Suppressor macrophage (primary cell): Measurements from ENCODE around the gene NRL.
A peak's percentile ranks its signal among the peaks of the same experiment; 100 is the strongest.

Experiments used
- DNase-seq, 4 experiments: peaks; one replicate each; pipeline ENCODE4 v3.0.0-alpha.2; 2020 to 2022

Gene NRL

DNA sequence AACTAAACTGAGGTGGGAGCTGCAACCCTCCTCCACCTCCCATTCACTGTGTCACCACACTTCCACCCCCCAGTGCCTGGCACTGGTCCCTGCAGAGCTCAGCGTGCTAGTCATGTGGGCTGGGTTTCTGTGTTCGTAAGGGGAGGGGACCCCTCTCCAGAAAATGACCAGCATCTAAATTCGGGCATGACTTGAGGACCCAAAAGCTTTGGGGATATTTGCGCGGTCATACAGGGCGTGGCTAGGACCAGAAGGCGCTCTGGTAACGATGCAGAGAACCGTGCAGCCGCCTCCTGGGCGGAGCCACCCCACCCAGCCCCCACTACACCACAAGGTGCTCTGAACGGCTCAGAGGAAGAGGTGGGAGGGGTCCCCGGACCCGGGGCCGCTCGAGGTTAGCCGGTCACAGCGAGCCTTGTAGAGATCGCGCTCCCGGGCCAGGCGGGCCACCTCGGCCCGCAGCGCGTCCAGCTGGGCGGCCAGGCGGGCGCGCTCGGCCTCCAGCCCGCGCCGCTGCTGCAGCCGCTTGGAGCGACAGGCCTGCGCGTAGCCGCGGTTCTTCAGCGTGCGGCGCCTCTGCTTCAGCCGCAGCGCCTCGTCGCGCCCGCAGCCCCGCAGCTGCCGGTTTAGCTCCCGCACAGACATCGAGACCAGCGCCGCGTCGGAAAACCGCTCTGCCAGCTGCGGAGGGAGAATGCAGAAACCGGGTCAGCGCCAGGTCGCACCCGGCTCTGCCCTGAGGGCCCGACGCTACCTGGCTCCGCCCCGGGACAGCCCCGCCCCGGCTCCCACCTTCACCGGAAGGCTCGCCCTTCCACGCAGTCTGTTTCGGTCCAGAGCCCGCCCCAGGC lies 33.6 kb downstream of the NRL start:
- peak; percentile 22 to 63 (median 37) for DNase-seq

GRCh38 chr14:24080142-24080530 lies 34.6 kb downstream of the NRL start:
- no peak for DNase-seq

DNA sequence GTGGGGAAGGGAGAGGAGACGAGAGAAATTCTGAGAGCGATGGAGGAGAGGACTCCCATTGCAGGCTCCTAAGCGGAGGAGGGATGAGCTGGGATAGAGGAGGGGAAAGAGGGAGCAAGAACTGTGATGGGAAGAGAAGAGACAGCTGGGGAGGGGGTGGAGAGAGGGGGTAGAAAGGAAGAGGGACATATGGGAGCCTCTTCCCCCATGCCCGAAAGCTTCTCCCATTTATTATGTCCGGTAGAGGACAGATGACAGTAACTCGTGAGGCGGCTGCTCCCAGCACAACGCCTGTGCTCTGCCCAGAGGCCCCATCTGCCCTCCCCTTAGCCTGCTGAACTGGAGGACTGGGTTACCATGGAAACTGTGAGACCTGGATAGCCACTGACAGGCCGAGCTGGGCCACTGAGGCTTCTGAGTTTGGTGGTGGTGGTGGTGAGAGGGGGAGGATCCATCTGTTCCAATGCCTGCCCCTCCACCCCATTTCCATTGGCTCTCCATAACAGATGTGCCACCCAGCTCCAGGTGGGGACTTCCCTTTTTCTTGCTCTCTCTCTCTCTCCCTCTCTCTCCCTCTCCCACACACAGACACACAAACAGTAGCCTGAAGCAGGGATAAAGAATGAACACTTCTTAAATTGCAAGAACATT lies 35.1 kb downstream of the NRL start:
- DNase-seq = no peak

DNA sequence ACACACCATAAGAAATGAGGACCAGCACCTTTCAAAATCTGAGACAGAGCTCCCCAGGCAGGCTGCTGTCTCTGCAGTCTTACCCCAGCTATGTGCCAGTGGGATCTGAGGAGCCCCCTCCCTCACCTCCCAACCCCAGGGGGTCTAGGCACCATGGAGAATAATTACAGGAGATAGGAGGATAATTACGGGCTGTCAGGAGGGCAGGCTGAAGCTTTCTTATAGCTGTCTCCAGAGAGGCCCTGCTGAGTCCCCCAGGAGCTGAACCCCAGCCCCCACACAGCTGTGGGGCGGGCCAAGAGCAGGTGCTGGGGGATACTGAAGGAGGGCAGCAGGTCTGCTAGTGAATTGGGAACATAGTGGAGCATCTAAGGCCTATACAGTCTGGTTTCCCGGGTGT lies 36.6 kb downstream of the NRL start:
- DNase-seq = no peak

DNA sequence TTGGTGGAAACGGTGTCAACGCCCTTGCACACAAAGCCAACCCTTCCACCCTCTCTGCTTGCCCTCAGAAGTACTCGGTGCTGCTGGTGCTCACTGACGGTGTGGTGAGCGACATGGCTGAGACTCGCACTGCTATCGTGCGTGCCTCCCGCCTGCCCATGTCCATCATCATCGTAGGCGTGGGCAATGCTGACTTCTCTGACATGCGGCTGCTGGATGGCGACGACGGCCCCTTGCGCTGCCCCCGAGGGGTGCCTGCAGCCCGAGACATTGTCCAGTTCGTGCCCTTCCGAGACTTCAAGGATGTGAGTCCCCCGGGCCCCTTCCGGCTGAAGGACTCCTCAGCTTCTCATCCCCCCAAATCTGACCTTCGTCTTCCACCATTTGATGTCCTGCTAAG lies 37.7 kb downstream of the NRL start:
- DNase-seq = no peak

DNA sequence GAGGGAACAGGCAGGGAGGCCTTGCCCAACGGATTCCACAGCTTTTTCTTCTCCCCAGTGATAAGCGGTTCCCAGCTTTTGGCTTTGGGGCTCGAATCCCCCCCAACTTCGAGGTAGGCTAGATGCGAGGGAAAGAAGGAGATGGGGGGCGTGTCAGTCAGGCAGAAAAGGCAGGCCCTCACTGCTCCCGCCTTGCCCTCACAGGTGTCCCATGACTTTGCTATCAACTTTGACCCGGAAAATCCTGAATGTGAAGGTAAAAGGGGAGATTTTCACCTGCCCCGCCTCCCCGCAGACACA lies 38.5 kb downstream of the NRL start:
- no peak for DNase-seq

DNA sequence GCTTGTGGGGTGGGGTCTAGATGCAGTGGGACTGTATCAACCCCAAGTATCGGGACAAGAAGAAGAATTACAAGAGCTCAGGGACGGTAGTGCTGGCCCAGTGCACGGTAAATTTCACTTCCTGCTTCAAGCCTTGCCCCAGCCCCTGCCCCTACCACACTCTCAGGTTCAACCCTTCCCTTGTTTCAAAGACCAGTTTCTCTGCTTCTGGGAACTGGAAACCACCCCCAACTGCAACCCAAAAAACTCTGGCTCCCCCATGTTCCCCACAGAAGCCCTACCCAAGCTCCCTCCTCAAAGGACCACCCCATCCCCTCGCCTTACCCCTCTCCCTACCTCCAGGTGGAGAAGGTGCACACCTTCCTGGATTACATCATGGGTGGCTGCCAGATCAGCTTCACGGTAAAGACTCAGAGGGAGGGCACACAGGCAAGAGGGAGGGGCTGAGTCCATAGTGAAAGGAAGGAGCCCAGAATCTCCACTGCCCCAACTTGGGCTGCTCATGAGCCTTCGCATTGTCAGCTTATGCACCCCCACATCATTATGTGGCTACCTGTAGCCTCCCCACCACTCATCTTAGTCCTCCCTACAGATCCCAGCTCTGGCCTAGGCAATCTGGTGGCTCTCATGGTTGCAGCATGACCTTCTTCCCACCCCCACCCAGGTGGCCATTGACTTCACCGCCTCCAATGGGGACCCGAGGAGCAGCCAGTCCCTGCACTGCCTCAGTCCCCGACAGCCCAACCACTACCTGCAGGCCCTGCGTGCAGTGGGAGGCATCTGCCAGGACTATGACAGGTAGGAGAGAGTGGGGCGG lies 39.1 kb downstream of the NRL start:
- no peak for DNase-seq

DNA sequence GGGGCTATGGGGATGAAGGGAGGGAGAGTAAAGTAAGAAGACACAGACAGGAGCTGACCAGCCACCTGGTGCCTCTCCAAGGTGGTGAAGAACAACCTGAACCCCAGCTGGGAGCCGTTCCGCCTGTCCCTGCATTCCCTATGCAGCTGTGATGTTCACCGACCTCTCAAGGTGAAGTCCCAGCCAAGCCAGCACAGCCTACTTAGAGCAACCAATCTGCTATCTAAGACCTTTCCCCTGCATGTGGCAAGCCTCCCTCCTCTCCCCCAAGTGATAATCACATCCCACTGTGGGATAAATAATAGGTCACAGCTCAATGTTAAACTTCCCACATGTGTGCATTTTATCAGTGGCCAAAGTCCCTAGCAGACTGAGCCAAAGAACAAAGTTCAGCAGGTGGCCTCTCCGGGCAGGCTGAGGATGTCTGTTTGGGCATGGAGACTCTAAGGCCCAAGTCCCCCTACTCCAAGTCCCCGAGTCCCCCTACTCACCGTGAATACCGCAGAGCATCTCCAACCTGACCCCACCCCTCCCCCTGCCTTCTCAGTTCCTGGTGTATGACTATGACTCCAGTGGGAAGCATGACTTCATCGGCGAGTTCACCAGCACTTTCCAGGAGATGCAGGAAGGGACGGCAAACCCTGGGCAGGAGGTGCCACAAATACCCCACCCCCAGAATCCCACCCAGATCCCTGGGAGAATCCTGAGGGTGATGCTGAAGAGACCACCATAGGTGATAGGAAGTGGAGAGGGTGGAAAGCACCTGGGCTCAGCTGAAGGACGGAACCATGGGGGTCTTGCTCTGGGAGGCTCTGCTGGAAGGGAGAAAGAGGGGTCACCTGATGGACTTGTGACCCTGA lies 39.9 kb downstream of the NRL start:
- DNase-seq = no peak

GRCh38 chr14:24072881-24073877 lies 41.6 kb downstream of the NRL start:
- DNase-seq = no peak

GRCh38 chr14:24072436-24072835 lies 42.3 kb downstream of the NRL start:
- DNase-seq = no peak

DNA sequence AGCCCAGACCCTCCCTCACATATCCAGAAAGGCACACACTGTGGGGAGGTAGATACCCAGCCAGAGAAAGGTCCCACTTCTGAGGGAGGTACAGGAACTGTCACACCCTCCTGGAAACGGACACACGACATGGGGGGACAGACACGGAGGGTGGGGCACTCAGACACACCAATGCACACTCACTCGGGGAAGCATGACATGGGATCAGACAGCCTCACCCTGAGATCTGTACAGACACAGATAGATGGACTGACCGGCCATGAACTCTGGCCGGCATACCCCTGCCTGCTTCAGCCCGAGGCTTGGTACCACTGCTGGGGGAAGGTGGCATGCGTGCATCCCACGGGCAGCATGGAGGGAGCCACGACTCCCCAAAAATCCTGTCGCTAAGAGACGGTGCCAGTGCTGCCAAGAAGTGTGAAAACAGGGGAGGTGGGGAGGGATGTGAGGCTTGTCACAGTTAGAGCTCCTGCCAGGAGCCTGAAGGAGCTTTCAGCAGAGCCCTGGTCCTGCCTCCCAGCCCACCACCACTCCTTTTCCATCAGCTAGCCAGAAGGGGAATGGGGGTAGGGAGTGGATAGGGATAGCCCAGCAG lies 42.8 kb downstream of the NRL start:
- no peak for DNase-seq

DNA sequence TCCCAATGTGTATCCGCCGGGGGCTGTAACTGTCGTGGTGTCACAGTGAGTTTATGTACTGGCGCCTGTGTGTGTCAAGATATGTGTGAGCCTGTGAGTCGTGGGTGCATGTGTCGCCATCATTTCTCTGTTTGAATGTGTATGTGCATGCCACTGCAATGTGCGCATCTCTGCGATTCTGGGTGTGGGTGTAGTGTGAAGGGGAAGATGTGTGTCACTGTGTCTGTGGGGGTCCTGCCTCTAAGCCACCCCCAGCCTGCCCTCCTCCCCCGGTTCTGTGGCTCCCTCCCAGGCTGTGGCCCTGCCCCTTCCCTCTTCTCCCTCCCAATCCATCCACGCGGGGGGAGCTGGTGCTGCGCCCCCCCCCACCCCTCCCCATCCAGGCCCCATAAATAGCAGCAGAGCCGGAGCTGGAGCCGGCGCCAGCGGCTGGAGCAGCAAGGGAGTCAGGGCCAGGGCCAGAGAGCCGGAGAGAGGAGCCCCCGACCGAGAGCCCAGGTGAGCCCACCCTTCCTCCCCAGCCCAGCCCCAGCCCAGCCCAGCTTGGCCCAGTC lies 43.5 kb downstream of the NRL start, which contains the start of gene CPNE6:
Gene CPNE6 (plus strand): TSS at position 419 of the 554 bp plus-strand sequence. CDS start 1,375 bp downstream, outside the sequence.
- DNase-seq = peak in 1 of 4 experiments; percentile 28

GRCh38 chr14:24070285-24071143 lies 44.2 kb downstream of the NRL start:
- no peak for DNase-seq

GRCh38 chr14:24069411-24069735 lies 45.4 kb downstream of the NRL start:
- no peak for DNase-seq

DNA sequence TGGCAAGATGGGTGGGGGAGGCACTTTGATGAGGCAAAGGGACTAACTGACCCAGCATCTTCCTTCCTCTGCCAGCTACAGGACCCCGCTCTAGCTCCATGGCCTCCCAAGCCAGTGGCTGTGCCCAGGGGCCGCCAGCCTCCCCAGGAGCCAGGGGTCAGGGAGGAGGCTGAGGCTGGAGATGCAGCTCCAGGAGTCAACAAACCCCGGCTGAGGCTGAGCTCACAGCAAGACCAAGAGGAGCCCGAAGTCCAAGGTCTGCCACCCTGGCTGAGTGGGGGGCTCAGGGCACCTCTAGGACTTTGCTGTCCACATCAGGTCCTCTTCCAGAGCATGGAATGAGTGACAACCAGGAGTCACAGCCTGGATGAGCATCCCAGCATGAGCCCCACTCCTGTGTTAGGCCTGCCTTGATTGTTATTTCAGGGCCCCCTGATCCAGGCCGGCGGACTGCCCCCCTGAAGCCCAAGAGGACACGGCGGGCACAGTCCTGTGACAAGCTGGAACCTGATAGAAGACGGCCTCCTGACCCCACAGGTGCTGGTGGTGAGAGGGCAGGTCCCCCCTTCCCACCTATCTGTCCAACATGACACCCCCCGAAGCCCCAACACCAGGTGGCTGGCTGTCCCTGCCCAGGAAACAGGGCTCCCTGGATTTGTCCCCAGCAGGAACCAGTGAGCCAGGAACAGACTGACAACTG lies 45.9 kb downstream of the NRL start:
- no peak for DNase-seq

DNA sequence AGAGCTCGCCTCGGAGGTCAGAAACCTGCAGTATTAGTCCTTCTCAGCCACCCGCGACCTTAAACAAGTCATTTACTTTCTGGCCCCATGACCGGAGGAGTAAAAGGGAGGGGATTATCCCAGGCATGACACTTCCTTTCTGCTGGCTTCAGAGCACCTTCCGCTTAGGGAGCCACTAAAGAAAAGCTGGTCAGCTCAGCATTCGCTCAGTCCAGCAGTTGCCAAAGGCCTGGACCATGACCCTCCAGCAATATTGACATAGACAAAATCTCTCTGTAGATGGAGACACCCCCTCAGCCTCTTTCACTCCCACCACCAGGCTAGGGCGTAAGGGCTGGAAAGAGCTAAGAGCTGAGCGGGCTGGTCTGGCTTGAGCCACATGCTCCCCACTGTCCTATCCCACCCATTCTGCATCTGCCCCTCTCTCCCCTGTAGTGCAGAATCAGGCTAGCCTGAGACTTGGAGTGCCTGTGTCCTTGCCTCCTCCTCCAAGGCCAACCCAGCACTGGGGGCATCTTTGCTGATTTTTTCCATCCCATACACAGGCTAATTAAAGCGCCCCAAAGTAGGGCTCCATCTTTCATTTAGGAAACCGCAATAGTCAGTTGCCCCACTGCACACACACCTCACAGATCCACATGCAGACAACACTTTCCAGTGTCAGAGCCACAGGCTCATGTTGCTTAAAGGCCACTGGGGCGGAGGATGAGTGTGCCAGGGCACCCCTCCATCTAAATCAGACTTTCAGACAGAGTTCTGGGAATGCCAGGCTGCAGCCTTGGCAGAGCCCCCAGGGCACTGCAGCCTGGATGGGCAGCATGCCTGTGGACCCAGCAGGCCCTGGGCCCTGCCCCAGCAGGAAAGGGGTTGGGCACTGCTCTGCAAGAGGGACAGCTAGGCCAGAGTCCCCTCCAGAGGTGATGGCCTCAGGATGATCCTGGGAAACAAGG lies 47.3 kb downstream of the NRL start:
- no peak for DNase-seq

GRCh38 chr14:24066496-24067132 lies 48.1 kb downstream of the NRL start:
- no peak for DNase-seq
